HCT116 (cell line): ENCODE measurements around the gene ABR. TPM values are rescaled to one million over a fixed set of nuclear protein-coding genes. Genes with fewer than 3 reads are reported as not detected.
"Not testable (repeated sequence)": the region's sequence is repeated elsewhere in the genome, so short reads cannot be mapped to it uniquely, and the experiment has no call there.

Experiments used
- ATAC-seq: fragments of 200-7000 bp; cut with Tn5 transposase; 2 replicates; pipeline ENCODE4 v1.9.1; 2020; ENCODE audit warnings: mild to moderate bottlenecking, moderate library complexity
- BruUV-seq: library from RNA; stranded (reverse); fragments of 400-500 nt; replicated peaks from 2 replicates; lab custom pipeline; 2021; lab: Mats Ljungman, UMichigan
- CTCF ChIA-PET: fragments of 300-600 bp; sonication (Branson Sonifier 250); formaldehyde crosslinking; loops from one replicate; lab custom pipeline; 2021; ENCODE audit warnings: antibody characterized with exemption; lab: Charles Lee
- POLR2A ChIA-PET: fragments of 300-600, 350-600 bp; sonication (Branson Sonifier 250); formaldehyde crosslinking; loops from one replicate; lab custom pipeline; 2021; ENCODE audit warnings: antibody characterized with exemption; lab: Charles Lee
- RAD21 ChIA-PET, 2 experiments: fragments of 300-600 bp; sonication (Branson Sonifier 250); formaldehyde crosslinking; loops; one replicate each; lab custom pipeline; 2023; ENCODE audit warnings: low total read pairs in 2 of 2; ENCODE audit not compliant: uncharacterized antibody in 2 of 2, unreplicated experiment in 2 of 2, low non-redundant PET in 1 of 2; lab: Charles Lee
- DNase-seq: peaks from one replicate; pipeline ENCODE4 v3.0.0-alpha.2; 2010; ENCODE audit warnings: low read depth, low spot score
- H2AFZ ChIP-seq: fragments of 200-600 bp; shearing (Covaris generic), sonication (generic); 2 replicates; pipeline ENCODE4 v1.6.1; 2017; ENCODE audit warnings: low read depth, mixed run types, mixed read lengths, antibody characterized with exemption, low read length; ENCODE audit not compliant: poor library complexity, severe bottlenecking
- H3K27ac ChIP-seq: 2 replicates; pipeline ENCODE4 v1.5.1; 2012; ENCODE audit warnings: low read depth, low read length
- H3K27me3 ChIP-seq: fragments of 200-600 bp; sonication (generic); 2 replicates; pipeline ENCODE4 v1.6.1; 2016; ENCODE audit warnings: mixed run types, low read length, mixed read lengths; ENCODE audit not compliant: insufficient read depth
- H3K36me3 ChIP-seq, 2 experiments: fragments of 200-500 bp in 1 of 2; fragments of 200-600 bp in 1 of 2; sonication (Bioruptor generic) in 1 of 2; sonication (generic) in 1 of 2; 2 replicates each; pipeline versions ENCODE4 v1.5.1 to v1.6.1; 2014 to 2016; ENCODE audit warnings: low read length in 2 of 2, inconsistent platforms in 1 of 2, mixed read lengths in 1 of 2, mixed run types in 1 of 2; ENCODE audit not compliant: insufficient read depth in 2 of 2, control insufficient read depth in 1 of 2
- H3K4me1 ChIP-seq, 2 experiments: fragments of 200-600 bp in 1 of 2; sonication (generic) in 1 of 2; 2 replicates each; pipeline versions ENCODE4 v1.5.1 to v1.6.1; 2012 to 2017; ENCODE audit warnings: low read length in 2 of 2, inconsistent platforms in 1 of 2, mild to moderate bottlenecking in 1 of 2, mixed read lengths in 1 of 2, mixed run types in 1 of 2, moderate library complexity in 1 of 2; ENCODE audit not compliant: insufficient read depth in 2 of 2, control insufficient read depth in 1 of 2
- H3K4me2 ChIP-seq: fragments of 200-600 bp; sonication (generic); 2 replicates; pipeline ENCODE4 v1.6.1; 2017; ENCODE audit warnings: mixed run types, low read length, mixed read lengths
- H3K4me3 ChIP-seq, 2 experiments: fragments of 200-600 bp in 1 of 2; sonication (generic) in 1 of 2; replicated peaks in 1 of 2; 2 replicates each; pipeline ENCODE4 v1.5.1; 2011 to 2016; ENCODE audit warnings: low read length in 2 of 2, control low read depth in 1 of 2, low read depth in 1 of 2, mild to moderate bottlenecking in 1 of 2, mixed read lengths in 1 of 2, mixed run types in 1 of 2
- H3K79me2 ChIP-seq: fragments of 200-600 bp; sonication (generic); 2 replicates; pipeline ENCODE4 v1.6.1; 2017; ENCODE audit warnings: mild to moderate bottlenecking, mixed run types, low read length, moderate library complexity, mixed read lengths; ENCODE audit not compliant: insufficient read depth
- H3K9ac ChIP-seq: fragments of 200-600 bp; sonication (generic); 2 replicates; pipeline ENCODE4 v1.6.1; 2016; ENCODE audit warnings: low read length, mixed read lengths
- H3K9me2 ChIP-seq: fragments of 200-600 bp; sonication (generic), shearing (Covaris generic); 2 replicates; pipeline ENCODE4 v1.6.1; 2017; ENCODE audit warnings: mixed run types, mild to moderate bottlenecking, moderate library complexity; ENCODE audit not compliant: insufficient read depth
- H3K9me3 ChIP-seq, 2 experiments: fragments of 200-500 bp in 1 of 2; fragments of 200-600 bp in 1 of 2; sonication (Bioruptor generic) in 1 of 2; sonication (generic) in 1 of 2; 2 replicates each; pipeline ENCODE4 v1.6.1; 2014 to 2017; ENCODE audit warnings: low read length in 2 of 2, mixed read lengths in 2 of 2, inconsistent platforms in 1 of 2, low read depth in 1 of 2, mild to moderate bottlenecking in 1 of 2, mixed run types in 1 of 2, moderate library complexity in 1 of 2; ENCODE audit not compliant: control insufficient read depth in 1 of 2, insufficient read depth in 1 of 2
- H4K20me1 ChIP-seq: fragments of 200-600 bp; sonication (generic), shearing (Covaris generic); 2 replicates; pipeline ENCODE4 v1.6.1; 2017; ENCODE audit warnings: mixed run types, mild to moderate bottlenecking, moderate library complexity; ENCODE audit not compliant: insufficient read depth
- ATF3 ChIP-seq: IDR thresholded peaks from 2 replicates; pipeline ENCODE4 v1.6.1; 2012
- CTCF ChIP-seq, 3 experiments: fragments of 200-600 bp in 1 of 3; sonication (generic) in 1 of 3; IDR thresholded peaks in 2 of 3; conservative IDR thresholded peaks in 1 of 3; 2 replicates each; pipeline ENCODE4 v1.5.1; 2012 to 2017; ENCODE audit warnings: low read depth in 2 of 3, low read length in 2 of 3, antibody characterized with exemption in 1 of 3, borderline replicate concordance in 1 of 3, control low read depth in 1 of 3, mild to moderate bottlenecking in 1 of 3, mixed read lengths in 1 of 3, mixed run types in 1 of 3, moderate library complexity in 1 of 3; ENCODE audit not compliant: insufficient read depth in 1 of 3
- EZH2 ChIP-seq: fragments of 200-600 bp; sonication (generic); IDR thresholded peaks from 2 replicates; pipeline ENCODE4 v1.6.1; 2017; ENCODE audit warnings: antibody characterized with exemption, mixed run types
- FOSL1 ChIP-seq: IDR thresholded peaks from 2 replicates; pipeline ENCODE4 v1.6.1; 2012; ENCODE audit warnings: low read depth
- POLR2A ChIP-seq: IDR thresholded peaks from 2 replicates; pipeline ENCODE4 v1.7.0; 2011; ENCODE audit warnings: borderline replicate concordance; ENCODE audit not compliant: insufficient read depth, insufficient read length; ENCODE audit errors: extremely low read depth
- POLR2AphosphoS5 ChIP-seq: IDR thresholded peaks from 2 replicates; pipeline ENCODE4 v1.6.1; 2011; ENCODE audit warnings: mild to moderate bottlenecking, low read depth, low read length, moderate library complexity
- REST ChIP-seq: IDR thresholded peaks from 2 replicates; pipeline ENCODE4 v1.6.1; 2012; ENCODE audit warnings: low read depth
- SIN3A ChIP-seq: IDR thresholded peaks from 2 replicates; pipeline ENCODE4 v1.6.1; 2012; ENCODE audit warnings: low read depth
- SRF ChIP-seq: IDR thresholded peaks from 2 replicates; pipeline ENCODE4 v1.6.1; 2012; ENCODE audit warnings: low read depth
- TCF7L2 ChIP-seq: IDR thresholded peaks from 2 replicates; pipeline ENCODE4 v1.7.0; 2011; ENCODE audit warnings: borderline replicate concordance, inconsistent platforms; ENCODE audit not compliant: insufficient read depth, insufficient read length; ENCODE audit errors: extremely low read depth
- YY1 ChIP-seq: IDR thresholded peaks from 2 replicates; pipeline ENCODE4 v1.6.1; 2011; ENCODE audit warnings: low read length, low read depth, moderate library complexity, mild to moderate bottlenecking; ENCODE audit not compliant: insufficient replicate concordance; ENCODE audit errors: extremely low read depth
- ZFX ChIP-seq: fragments of 450-650 bp; IDR thresholded peaks from 2 replicates; pipeline ENCODE4 v1.6.1; 2017
- intact Hi-C: fragments of 100-400 bp; cut with micrococcal nuclease; formaldehyde crosslinking; loops from 2 replicates; pipeline ENCODE4 v1.10.0; 2022
- total RNA-seq: library from RNA; stranded (reverse); gene quantifications from one replicate; pipeline ENCODE4 v1.2.1, GENCODE V29; 2021; ENCODE audit not compliant: unreplicated experiment

The ABR gene
- total RNA-seq, 1 experiment from 2014 or later: 58.5 TPM

- POLR2A ChIA-PET, H3K9ac ChIP-seq, H2AFZ ChIP-seq, DNase-seq, H3K79me2 ChIP-seq, H3K4me2 ChIP-seq, H3K9me3 ChIP-seq, H3K27ac ChIP-seq, intact Hi-C loops, BruUV-seq, H3K4me3 ChIP-seq, H4K20me1 ChIP-seq, H3K27me3 ChIP-seq, RAD21 ChIA-PET, H3K4me1 ChIP-seq, H3K9me2 ChIP-seq, H3K36me3 ChIP-seq, ATAC-seq: not testable (repeated sequence)
- CTCF ChIA-PET: interaction anchor here (1.6 kb wide), 1 partner anchor 14 kb away, joined by 6 read pairs; no protein-coding TSS in a partner anchor
Observed at GRCh38 chr17:1044387-1045009, 135.3 kb downstream of the ABR start.

- ChIA-PET CTCF (interaction anchor here (1.6 kb wide), 1 partner anchor 15 kb away, joined by 6 read pairs; no protein-coding TSS in a partner anchor), POLR2A (no interaction called here), RAD21 (no interaction called here)
- no TSS peak for BruUV-seq
- Histone ChIP-seq H2AFZ (no peak overlapping the region), H3K4me3 (no peak overlapping the region), H3K9ac (no peak overlapping the region), H3K9me3 (no peaks in the 10 kb centered on the region), H3K9me2 (no peaks in the 10 kb centered on the region), H3K4me1 (no peaks in the 10 kb centered on the region), H4K20me1 (no peaks in the 10 kb centered on the region), H3K36me3 (no peaks in the 10 kb centered on the region), H3K4me2 (no peak overlapping the region), H3K79me2 (no peaks in the 10 kb centered on the region), H3K27ac (no peak overlapping the region), H3K27me3 (no peaks in the 10 kb centered on the region)
- intact Hi-C loops: no loop called here
- no peak for DNase-seq
- no peak for ATAC-seq
- no peak for TF ChIP-seq FOSL1
- TF ChIP-seq ZFX: no peak
- no peak for TF ChIP-seq CTCF (IDR thresholded peaks at IDR 0.05 in 2 of 3, conservative IDR thresholded peaks at IDR 0.05 in 1 of 3; ENCODE audit: borderline replicate concordance in 1 of 3, insufficient read depth in 1 of 3, low read depth in 2 of 3, low read length in 2 of 3)
- TF ChIP-seq YY1: no peak
- no peak for TF ChIP-seq ATF3
- TF ChIP-seq EZH2: no peak
- no peak for TF ChIP-seq SRF
- no peak for TF ChIP-seq REST
- TF ChIP-seq TCF7L2: no peak
- no peak for TF ChIP-seq POLR2AphosphoS5
- TF ChIP-seq SIN3A: no peak
- TF ChIP-seq POLR2A: no peak
Observed at GRCh38 chr17:1043601-1044251, 136.1 kb downstream of the ABR start.
